Measurements from ENCODE around the gene MRE11. TPM values are rescaled to one million over a fixed set of nuclear protein-coding genes. Genes with fewer than 3 reads are reported as not detected.

Gene MRE11
- total and polyA plus RNA-seq, 10 of the 15 experiments (the other 5 are each of a cell fraction or from before 2014, with no cell fraction given) = 16.2 to 39.2 (median 26.9) TPM

DNA sequence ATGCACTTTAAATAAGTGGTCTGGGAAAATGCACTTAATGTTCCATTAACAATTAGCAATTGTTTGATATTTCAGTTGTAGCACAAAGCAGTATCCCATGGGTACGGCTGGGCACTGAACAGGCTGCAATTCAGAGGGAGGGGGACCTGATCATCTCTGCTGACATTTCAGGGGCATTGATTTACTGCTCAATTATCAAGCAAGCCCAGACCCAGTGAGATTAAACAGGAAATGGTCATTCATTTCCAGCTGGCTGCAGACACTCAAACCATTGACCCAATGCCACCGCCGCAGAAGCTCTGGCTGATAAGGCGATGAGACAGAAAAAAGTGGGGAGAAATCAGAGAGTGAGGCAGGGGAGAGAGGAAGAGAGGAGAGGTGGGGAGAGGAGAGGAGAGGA lies 93.6 kb downstream of the MRE11 start:
- H3K4me1 ChIP-seq (ENCODE audit: control insufficient read depth, insufficient read depth, low read length) = no peaks in the 10 kb centered on the region
- H3K79me2 ChIP-seq (ENCODE audit: control insufficient read depth, insufficient read depth, low read length) = no peaks in the 10 kb centered on the region
- H3K4me2 ChIP-seq (ENCODE audit: control insufficient read depth, insufficient read depth) = no peak overlapping the region
- TF ChIP-seq MYC (IDR thresholded peaks at IDR 0.05; ENCODE audit: insufficient read depth, insufficient read length, insufficient replicate concordance, low read length, severe bottlenecking) (no peak), POLR2AphosphoS2 (IDR thresholded peaks at IDR 0.05; ENCODE audit: low read depth, low read length) (no peak), GABPA (IDR thresholded peaks at IDR 0.05; ENCODE audit: low read depth) (no peak), SMAD5 (IDR thresholded peaks at IDR 0.05; ENCODE audit: low read depth) (no peak), RB1 (IDR thresholded peaks at IDR 0.05; ENCODE audit: borderline replicate concordance) (no peak), SMAD1 (IDR thresholded peaks at IDR 0.05; ENCODE audit: low read depth, partially characterized antibody) (no peak), STAT1 (conservative IDR thresholded peaks at IDR 0.05) (no peak), PAX8 (IDR thresholded peaks at IDR 0.05) (no peak), MAX (IDR thresholded peaks at IDR 0.05; ENCODE audit: low read depth, low read length) (no peak), CBFB (IDR thresholded peaks at IDR 0.05; ENCODE audit: low read depth) (no peak), NFIC (IDR thresholded peaks at IDR 0.05; ENCODE audit: low read depth, low read length) (no peak), NFYA (IDR thresholded peaks at IDR 0.05; ENCODE audit: borderline replicate concordance, low read depth, low read length) (no peak), JUND (IDR thresholded peaks at IDR 0.05; ENCODE audit: low read depth, low read length) (no peak), BCL11A (IDR thresholded peaks at IDR 0.05; ENCODE audit: low read depth, low read length) (no peak)
- TF ChIP-seq, protein P1, sequence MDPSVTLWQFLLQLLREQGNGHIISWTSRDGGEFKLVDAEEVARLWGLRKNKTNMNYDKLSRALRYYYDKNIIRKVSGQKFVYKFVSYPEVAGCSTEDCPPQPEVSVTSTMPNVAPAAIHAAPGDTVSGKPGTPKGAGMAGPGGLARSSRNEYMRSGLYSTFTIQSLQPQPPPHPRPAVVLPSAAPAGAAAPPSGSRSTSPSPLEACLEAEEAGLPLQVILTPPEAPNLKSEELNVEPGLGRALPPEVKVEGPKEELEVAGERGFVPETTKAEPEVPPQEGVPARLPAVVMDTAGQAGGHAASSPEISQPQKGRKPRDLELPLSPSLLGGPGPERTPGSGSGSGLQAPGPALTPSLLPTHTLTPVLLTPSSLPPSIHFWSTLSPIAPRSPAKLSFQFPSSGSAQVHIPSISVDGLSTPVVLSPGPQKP (IDR thresholded peaks at IDR 0.05; ENCODE audit: low read depth, low read length) = no peak
- ChIA-PET RAD21 (ENCODE audit: unreplicated experiment) (no interaction called here), CTCF (no interaction called here), SMC1A (ENCODE audit: uncharacterized antibody, unreplicated experiment) (no interaction called here), POLR2A (no interaction called here)
- DNase-seq (ENCODE audit: low read depth, low spot score) (no peak), ATAC-seq (no peak), FAIRE-seq (no peak)
- no peak overlapping the region for H3K9ac ChIP-seq (ENCODE audit: control insufficient read depth, insufficient read depth, low read length)
- no peak overlapping the region for H3K4me3 ChIP-seq
- no peaks in the 10 kb centered on the region for H3K36me3 ChIP-seq (ENCODE audit: control insufficient read depth in 2 of 2, insufficient read depth in 2 of 2, low read length in 1 of 2)
- H3K9me3 ChIP-seq (replicated peaks; ENCODE audit: control insufficient read depth, insufficient read depth, low read length) = no peaks in the 10 kb centered on the region
- H3K27ac ChIP-seq (ENCODE audit: control insufficient read depth, insufficient read depth) = no peak overlapping the region
- H4K20me1 ChIP-seq (ENCODE audit: control insufficient read depth, insufficient read depth) = no peaks in the 10 kb centered on the region; the same call in 1 of the 2 replicates
- in situ Hi-C loops (cut with MboI) (no loop called here), intact Hi-C loops (cut with micrococcal nuclease; ENCODE audit: unreplicated experiment) (no loop called here)
- H3K27me3 ChIP-seq (replicated peaks in 1 of 2; ENCODE audit: control insufficient read depth in 2 of 2, insufficient read depth in 2 of 2, low read length in 1 of 2) = peaks cover 0 to 8% of the 10 kb centered on the region in 2 experiments; a peak in 3 of 4 replicates
- WGBS (ENCODE audit: insufficient coverage, insufficient replicate concordance, low lambda C conversion rate, missing lambda C conversion rate) = 75% methylated on average over 4 of the region's 4 CpGs
- H2AFZ ChIP-seq (ENCODE audit: control insufficient read depth, low read depth, low read length) = no peak overlapping the region
- BruUV-seq (replicated peaks) = no TSS peak
